GM18499 (cell line): ENCODE measurements around the gene DOLK.

Source experiments
- ATAC-seq: cut with Tn5 transposase; IDR thresholded peaks from one replicate; pipeline ENCODE4 v1.9.1; 2021; ENCODE audit warnings: moderate number of reproducible peaks; ENCODE audit not compliant: insufficient read depth, unreplicated experiment

Gene DOLK

GRCh38 chr9:128936171-128936865, 11.1 kb downstream of the DOLK start:
- no peak for ATAC-seq

DNA sequence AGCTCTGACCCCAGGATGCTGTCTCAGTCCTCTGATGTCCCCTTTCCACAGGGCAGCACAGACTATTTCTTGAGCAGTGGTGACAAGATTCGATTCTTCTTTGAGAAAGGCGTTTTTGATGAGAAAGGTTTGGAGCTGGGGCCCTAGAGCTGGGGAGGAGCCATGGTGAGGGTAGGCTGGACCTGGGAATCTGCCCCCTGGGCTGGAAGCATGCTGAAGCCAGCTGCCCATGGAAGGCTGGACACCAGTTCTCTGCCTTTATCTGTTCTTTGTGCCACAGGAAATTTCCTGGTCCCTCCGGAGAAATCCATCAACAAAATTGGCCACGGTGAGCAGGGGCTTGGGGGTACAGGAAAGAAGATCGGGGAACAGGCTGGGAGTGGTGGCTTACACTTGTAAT, 13.7 kb downstream of the DOLK start:
- ATAC-seq: no peak

GRCh38 chr9:128929560-128929959, 17.8 kb downstream of the DOLK start:
- ATAC-seq: no peak

GRCh38 chr9:128928624-128929023, 18.8 kb downstream of the DOLK start:
- no peak for ATAC-seq

DNA sequence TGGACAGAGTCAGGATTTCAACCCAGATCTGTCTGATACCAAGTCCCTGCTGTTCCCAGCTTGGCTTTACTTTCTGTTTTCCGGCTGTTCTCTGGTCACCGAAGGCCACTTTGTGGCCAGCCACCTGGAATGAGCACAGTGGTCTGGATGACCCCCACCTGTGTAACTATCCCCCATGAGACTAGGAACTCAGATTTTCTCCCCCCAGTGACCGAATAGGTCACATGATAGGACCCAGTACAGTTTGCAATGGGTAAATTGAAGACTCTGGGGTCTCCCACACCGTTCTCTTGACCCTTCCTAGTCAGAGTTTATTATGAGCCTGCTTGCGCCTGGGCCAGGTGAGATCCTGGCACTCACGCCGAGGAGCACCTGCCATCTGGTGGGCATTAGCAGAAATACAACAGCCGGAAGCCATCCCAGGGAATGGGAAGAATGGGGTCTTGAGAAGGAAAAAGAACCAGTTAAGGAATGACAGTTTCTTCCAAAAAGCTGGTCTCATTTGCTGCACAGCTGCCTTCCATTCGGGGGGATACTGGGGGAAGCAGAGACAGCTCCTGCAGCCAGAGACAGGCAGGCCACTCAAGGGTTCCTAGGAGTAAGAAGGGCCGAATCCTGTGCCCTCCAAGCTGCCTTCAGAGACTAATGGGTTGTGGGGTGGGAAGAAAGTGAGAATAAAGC, 19.5 kb downstream of the DOLK start:
- no peak for ATAC-seq

DNA sequence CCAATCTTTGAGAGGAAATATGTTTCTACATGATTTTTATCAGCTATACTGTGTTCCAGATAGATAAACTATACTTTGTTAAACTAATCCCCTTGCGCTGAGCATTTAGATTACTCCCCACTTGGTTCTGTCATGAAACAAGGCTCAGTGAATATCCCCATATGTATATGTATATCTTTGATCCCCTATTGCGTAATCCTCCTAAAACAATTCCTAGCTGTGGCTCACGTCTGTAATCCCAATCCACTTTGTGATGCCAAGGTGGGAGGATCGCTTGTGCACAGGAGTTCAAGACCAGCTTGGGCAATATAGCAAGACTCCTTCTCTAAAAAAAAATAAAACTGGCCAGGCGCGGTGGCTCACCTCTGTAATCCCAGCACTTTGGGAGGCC, 23.9 kb downstream of the DOLK start:
- ATAC-seq: no peak

GRCh38 chr9:128921881-128922763, 25.3 kb downstream of the DOLK start:
- ATAC-seq: no peak

GRCh38 chr9:128920381-128921058, 26.9 kb downstream of the DOLK start, which contains the start of gene PHYHD1:
PHYHD1 (plus strand) TSS chr9:128920982; CDS start chr9:128922324, 1,342 bp downstream.
- ATAC-seq: no peak

DNA sequence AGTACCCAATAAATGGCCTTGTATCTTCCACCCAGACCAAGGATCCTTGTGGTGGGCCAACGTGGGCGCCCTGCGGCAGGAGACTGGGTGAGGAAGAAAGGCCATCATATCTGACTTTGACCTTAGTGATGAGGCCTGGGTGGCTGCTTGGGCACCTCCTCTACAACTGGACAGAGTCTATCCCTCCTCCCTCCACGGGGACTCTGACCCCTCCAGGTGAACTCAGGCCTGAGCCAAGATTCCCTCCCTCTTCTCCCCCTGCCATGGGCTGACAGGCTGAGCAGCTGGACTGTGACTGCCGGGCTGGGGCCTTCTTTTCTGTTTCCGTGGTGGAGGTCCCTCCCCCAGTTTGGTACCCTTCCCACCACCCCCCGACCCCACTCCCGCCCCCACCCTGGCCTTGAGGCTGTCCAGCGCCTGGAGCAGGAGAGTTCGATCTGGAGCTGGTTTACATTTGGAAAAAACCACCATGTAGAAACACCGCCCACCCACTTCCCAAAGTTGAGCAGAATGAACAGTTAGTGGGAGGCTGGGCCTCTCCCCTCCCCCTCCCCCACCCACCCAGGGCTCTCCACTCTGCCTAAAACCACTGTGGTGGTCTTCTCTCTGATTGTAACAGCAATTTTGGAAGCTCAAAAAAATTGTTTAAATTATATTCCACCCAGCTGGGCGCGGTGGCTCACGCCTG, 27.9 kb downstream of the DOLK start:
- ATAC-seq: no peak

DNA sequence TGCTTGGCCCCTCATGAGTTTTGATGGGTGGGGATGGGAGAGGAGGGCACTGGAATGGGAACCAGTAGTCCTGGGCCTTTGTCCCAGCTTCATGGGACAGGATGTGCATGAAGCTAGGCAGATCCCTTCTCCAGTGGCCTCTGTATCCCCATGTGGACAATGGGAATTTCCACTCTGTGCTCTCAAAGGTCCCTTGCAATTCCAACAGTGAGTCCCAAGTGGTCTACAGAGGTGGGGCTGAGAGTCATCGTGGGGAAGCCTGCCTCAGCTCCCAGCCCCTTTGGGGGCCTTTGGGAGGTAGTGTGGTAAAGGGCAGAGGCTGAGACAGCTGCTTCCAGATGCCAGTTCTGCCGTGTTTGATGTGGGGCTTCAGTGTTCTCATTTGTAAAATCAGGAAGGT, 28.5 kb downstream of the DOLK start:
- ATAC-seq: no peak

DNA sequence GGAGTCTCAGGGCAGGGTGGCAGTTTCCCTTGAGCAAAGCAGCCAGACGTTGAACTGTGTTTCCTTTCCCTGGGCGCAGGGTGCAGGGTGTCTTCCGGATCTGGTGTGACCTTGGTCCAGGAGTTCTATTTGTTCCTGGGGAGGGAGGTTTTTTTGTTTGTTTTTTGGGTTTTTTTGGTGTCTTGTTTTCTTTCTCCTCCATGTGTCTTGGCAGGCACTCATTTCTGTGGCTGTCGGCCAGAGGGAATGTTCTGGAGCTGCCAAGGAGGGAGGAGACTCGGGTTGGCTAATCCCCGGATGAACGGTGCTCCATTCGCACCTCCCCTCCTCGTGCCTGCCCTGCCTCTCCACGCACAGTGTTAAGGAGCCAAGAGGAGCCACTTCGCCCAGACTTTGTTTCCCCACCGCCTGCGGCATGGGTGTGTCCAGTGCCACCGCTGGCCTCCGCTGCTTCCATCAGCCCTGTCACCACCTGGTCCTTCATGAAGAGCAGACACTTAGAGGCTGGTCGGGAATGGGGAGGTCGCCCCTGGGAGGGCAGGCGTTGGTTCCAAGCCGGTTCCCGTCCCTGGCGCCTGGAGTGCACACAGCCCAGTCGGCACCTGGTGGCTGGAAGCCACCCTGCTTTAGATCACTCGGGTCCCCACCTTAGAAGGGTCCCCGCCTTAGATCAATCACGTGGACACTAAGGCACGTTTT, 30.1 kb downstream of the DOLK start:
- no peak for ATAC-seq

DNA sequence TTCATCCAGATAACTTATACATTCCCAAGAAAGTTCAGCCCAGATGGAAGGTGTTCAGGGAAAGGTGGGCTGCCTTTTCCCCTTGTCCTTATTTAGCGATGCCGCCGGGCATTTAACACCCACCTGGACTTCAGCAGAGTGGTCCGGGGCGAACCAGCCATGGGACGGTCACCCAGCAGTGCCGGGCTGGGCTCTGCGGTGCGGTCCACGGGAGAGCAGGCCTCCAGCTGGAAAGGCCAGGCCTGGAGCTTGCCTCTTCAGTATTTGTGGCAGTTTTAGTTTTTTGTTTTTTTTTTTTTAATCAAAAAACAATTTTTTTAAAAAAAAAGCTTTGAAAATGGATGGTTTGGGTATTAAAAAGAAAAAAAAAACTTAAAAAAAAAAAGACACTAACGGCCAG, 30.7 kb downstream of the DOLK start:
- no peak for ATAC-seq

DNA sequence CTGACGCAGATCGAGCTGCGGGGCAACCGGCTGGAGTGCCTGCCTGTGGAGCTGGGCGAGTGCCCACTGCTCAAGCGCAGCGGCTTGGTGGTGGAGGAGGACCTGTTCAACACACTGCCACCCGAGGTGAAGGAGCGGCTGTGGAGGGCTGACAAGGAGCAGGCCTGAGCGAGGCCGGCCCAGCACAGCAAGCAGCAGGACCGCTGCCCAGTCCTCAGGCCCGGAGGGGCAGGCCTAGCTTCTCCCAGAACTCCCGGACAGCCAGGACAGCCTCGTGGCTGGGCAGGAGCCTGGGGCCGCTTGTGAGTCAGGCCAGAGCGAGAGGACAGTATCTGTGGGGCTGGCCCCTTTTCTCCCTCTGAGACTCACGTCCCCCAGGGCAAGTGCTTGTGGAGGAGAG, 31.2 kb downstream of the DOLK start:
- no peak for ATAC-seq

DNA sequence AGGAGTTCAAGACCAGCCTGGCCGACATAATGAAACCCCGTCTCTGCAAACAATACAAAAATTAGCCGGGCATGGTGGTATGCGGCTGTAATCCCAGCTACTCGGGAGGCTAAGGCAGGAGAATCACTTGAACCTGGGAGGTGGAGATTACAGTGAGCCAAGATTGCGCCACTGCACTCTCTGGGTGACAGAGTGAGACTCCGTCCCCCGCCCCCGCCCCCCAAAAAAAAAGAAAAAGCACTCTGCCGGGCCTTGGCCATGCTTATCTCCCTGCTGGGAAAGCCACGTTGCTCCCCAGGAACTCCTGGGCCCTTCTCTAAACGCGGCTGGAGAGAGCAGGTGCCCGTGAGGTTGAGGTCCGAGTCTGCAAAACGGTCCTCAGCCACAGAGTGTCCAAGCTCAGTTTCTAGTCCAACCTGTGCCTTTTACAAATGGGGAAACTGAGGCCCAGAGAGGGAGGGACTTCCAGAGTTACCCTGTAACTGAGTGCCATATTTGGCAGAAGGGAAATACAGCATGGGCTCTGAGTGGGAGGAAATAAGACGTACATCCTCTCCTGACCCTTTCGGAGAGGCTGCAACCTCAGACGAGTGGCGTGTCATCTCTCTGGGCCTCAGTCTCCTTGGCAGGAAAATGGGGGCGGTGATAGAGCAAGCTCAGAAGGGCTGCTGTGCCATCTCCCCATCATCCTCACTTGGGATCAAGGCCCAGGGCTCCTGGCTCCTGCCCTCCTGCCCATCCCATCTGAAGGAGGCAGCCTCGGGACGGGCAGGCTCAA, 33.2 kb downstream of the DOLK start:
- ATAC-seq: no peak

- ATAC-seq: no peak
These were observed 34.1 kb downstream of the DOLK start for GRCh38 chr9:128913048-128913900.

DNA sequence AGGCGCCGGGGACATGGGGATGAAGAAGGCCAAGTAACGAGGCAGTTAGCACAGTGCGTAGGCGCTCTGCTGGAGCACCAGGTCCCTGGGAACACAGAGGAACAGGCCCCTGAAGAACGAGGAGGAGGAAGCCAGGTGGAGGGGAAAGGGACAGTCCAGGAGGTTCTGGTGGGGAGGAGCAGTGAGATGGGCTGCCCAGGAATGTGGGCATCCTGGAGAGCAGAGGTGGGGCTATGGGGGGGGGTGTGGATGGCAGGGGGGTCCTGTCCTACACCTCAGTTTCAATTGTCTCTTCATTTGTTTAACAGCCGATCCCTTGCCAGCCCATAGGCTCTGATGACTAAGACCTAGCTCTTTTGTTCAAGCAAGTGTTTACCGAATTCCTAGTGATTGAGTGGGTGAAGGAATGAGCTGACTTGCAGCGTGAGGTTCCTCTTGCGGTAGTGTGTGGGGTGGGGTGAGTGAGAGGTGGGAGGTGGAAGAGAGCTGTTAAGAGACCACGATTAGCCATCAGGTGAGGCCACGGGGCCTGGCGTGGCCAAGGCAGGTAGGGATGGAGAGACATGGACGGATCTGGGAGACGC, 35.0 kb downstream of the DOLK start:
- ATAC-seq: no peak

DNA sequence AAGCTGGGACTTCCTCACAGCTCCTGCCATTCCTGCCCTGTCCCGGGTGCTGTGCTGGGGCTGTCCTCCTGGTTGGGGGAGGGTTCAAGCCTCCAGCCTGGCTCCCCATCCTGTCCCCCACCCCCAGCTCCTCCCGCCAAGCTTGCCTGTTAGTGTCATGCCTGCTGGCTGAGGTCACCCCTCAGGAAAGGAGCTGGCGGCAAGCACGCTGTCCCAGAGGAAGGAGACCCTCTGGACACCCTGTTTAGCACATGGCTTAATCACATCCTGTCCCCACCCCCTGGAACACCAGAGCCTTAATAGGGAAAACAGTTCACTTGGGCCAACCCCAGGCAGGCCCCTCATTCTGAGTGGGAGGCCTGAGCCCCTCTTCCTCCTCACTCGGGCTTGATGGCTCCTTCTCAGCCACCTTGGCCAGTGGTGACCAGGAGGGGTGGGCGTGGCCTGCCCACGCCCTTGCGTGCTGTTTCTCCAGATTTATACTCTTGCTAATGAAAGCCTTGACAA, 35.8 kb downstream of the DOLK start:
- no peak for ATAC-seq
